ENCODE measurements around the gene HSPA1B. TPM values are rescaled to one million over a fixed set of nuclear protein-coding genes. Genes with fewer than 3 reads are reported as not detected.
"Not testable (repeated sequence)": the region's sequence is repeated elsewhere in the genome, so short reads cannot be mapped to it uniquely, and the experiment has no call there.

Gene HSPA1B
- polyA plus RNA-seq (2013, experiment 1 of 2; ENCODE audit: insufficient read length) = 43.3 TPM
- 43.5 TPM for polyA plus RNA-seq (2013, experiment 2 of 2; ENCODE audit: insufficient read length)

GRCh38 chr6:31827286-31828079 lies at the start of gene HSPA1B:
Gene HSPA1B, plus strand, starts transcription at chr6:31827738. Its CDS starts 213 bp downstream, at chr6:31827951.
- peak; percentile 100 for DNase-seq

DNA sequence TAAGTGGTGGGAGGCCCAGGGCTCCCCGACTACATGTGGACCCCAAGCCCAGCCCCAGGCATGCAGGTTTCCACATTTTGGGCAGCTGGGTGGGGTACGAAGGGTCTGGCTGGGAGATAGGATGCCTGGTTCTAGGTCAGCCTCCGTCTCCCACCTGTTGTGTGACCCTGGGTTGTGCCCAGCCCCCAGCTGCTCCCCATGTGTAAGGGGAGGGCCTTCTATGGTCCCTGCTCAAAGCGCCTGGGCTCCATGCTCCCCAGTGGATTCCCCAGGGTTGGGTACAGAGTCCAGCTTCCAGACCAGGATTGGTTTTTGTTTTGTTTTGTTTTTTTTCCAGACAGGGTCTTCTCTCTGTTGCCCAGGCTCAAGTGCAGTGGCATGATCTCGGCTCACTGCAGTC lies 49.3 kb upstream of the HSPA1B start:
- no peak for DNase-seq

- DNase-seq = no peak
Measured at GRCh38 chr6:31778999-31779885, 48.3 kb upstream of the HSPA1B start.

DNA sequence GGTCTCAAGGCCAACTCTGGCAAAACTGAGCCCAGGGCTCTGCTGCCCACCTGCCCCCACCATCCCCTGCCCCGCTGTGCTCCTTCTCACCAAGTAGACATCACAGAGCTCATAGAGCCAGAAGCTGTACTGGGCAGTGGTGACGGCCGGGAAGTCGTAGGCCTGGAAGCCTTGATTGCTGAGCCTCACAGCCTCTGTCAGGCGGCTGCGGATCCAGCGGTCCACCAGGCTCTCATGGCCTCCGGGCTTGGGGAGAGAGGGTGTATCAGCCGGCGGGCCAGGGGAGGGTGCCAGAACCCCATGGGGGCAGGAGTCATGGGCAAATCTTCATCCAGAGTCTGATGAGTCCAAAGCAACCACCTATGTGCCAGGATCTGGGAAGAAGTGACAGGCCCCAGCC lies 47.6 kb upstream of the HSPA1B start:
- no peak for DNase-seq

GRCh38 chr6:31780507-31781243 lies 46.9 kb upstream of the HSPA1B start:
- DNase-seq = no peak

DNA sequence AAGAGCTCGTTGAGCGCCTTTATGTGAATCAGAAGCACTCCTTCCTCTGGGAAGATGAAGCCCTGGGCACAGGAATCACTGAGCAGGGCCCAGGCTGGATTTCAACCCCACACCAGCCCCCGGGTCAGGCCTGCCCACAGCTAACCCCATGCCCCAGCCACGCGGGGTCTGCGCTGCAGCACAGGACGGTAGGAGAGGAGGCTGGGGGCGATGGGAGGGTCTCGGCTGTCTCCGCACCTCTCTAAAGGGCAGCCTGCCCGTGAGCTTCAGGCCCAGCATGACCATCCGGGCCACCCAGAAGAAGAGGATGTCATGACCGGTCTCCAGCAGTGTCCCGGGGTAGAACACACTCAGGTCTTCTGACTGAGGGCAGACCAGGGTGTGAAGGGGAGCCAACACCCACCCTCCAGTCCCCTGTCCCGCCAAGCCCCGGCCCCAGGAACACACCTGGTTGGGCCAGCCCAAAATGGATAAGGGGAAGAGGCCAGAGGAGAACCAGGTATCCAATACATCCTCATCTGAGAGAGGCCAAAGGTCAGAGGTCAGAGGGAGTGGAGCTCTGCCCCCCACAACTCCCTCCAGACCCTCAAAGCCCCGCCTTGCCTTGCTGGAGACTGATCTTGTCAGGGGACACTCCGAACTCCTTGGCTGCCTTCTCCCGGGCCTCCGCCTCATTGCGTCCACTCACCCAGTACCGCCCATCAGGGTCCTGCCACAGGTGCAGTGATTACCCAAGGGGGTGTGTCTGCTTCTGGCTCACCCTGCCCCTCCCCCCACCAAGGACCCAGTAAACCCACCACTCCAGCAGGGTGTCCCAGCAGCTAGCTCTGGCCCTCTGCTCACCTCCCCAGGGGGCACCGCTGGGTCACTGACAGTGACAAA lies 46.1 kb upstream of the HSPA1B start:
- DNase-seq = no peak

- DNase-seq = no peak
Measured at GRCh38 chr6:31782126-31782855, 45.2 kb upstream of the HSPA1B start.

GRCh38 chr6:31784098-31784925 lies 43.2 kb upstream of the HSPA1B start:
- DNase-seq = no peak

GRCh38 chr6:31785475-31785874 lies 42.1 kb upstream of the HSPA1B start:
- DNase-seq = no peak

- DNase-seq = peak; percentile 56
Measured at GRCh38 chr6:31791324-31792089, 36.0 kb upstream of the HSPA1B start.

DNA sequence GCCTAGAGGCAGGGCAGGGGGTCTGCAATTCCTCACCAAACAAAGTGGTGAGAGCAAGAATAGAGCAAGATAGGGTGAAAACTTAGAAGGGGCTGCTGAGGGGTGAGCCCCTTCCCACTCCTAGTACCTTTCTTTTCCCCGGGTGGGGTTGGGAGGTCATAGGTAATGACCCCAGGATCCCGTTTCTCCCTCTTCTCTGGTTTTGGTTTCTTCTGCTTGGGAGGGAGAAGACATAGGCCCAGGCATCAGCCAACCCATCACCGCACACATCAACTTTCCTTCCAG lies 35.5 kb upstream of the HSPA1B start:
- no peak for DNase-seq

DNA sequence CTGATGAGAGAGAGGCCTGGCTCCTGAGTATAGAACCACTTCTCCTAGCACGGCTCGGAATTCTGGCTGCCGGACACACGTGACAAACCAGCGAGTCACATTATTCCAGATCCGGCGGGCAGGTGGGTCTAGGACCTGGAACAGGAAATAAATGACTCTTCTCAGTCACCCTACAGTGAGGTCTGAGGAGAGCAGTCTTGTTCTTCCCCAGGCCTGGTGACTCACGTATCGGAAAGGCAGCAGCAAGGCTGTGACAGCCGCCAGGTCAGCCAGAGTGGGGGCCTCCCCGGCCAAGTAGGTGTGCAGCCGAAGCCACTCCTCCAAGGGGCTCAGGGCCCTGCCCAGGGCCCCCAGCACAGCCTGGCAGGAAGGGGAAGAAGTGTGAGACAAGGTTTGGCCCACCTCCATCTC lies 34.8 kb upstream of the HSPA1B start:
- DNase-seq = no peak

DNA sequence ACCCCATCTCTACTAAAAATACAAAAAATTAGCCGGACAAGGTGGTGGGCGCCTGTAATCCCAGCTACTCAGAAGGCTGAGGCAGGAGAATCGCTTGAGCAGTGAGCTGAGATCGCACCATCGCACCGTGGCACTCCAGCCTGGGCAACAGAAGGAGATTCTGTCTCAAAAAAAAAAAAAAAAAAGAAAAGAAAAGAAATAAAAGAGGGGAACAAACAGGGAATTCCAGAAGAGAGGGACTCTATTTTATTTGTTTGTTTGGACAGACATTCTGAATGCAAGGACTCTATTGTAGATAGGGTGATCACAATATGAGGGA lies 33.7 kb upstream of the HSPA1B start:
- DNase-seq = not testable (repeated sequence)

GRCh38 chr6:31794294-31794865 lies 33.2 kb upstream of the HSPA1B start:
- DNase-seq = peak; percentile 46

DNA sequence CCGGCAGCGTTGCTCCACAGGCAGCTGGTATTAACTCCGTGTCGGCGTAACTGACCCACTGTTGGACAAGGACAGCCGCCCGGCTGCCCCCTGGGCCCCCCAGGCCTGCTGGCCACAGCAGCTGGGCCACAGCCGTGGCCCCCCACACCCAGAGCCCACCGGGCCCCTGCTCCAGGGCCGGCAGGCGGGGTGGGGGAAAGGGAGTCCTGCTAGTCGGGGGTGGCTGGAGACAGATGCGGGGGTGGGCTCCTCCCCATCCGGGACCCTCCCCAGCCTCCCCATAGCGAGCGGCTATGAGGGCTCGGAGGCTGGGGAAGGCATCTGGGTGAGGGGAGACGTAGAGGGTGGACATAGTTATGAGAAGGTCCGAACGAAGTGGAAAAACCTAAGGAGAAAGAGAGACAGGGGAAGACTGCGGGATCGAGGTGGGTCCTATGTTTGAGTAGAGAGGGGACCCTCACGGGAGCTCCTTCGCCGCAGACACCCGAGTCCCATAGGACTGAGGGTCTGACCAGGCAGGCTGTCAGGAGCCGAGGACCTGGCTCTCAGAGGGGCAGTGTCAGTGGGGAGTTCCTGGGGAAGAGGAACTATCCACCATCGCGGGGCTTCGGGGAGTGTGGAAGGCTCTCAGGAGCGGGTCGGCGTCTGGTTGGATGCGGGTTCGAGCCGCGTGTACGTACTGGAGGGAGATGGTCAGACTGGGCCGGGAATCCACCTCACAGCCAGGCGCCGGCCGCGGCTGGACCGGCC lies 32.5 kb upstream of the HSPA1B start:
- no peak for DNase-seq

DNA sequence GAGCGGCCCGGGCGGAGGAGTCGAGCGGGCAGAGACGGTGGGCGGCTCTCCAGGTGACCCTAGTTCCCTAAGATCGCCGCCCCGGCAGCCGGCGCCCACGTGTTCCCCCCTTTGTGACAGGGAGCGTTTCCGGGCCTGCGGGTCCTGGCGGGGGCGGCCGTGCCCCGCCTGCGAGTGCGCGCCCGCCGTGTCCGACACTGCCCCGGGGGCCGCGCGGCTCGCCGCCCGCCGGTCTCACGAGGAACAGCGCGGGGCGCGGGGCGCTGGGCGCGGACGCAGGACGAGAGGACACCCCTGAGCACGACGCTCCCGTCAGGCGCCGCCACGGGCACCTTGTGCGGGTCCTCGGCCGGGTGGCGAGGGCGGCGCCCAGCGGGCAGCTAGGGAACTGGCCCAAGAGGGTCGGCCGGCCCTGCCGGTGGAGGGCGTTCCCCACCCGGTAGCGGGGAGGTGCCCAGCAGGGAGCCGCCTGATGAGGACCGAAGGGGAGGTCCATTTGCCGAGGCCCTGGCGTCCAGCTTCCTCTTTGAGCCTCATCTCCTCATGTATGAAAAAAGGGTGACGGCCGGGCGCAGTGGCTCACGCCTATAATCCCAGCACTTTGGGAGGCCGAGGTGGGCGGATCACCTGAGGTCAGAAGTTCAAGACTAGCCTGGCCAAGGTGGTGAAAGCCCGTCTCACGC lies 31.8 kb upstream of the HSPA1B start, which contains the start of gene VARS1:
TSS of gene VARS1 (minus strand) at position 137 of the 683 bp plus-strand sequence. CDS start 535 bp downstream, outside the sequence.
- peak; percentile 91 for DNase-seq

DNA sequence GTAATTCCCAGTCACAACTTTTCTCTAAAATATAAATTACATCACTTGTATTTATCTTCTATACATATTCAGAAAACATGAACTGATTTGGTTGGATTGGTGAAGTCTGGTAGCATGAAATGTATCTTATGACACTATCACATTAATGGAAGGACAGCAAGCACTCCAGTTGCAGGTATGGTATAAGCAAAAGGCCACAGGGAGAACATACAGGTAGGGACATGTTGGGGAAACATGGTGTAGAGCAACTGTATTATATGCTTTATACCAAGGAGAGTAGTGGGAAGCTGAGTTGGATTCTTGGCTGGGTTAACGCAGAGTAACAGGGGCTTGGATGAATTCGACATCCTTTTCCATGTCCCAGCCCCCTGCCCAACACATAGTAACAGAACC lies 30.5 kb upstream of the HSPA1B start:
- no peak for DNase-seq

DNA sequence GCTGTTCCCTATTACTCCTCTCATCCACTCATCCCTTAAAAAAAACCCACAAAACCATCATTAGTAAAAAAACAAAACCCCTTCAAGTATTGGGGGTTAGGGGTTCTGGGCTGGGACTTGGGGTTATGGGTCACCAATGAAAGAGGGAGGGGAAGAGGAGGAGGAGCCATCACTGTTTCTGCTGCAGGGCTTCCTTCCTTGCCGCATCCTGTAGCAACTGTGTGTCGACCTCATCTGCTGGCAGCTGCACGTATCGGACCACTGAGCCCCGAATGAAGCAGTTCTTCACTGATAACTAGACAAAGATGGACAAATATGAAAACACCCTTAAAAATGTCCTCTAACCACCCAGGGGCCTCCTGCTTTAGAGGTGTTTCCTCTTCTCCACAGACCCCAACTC lies 29.9 kb upstream of the HSPA1B start:
- DNase-seq = no peak
